SK-N-SH (cell line): ENCODE data around the gene NADSYN1. TPM values are rescaled to one million over a fixed set of nuclear protein-coding genes. Genes with fewer than 3 reads are reported as not detected.

Source experiments
- CTCF ChIA-PET: fragments of 300-600, 350-600 bp; formaldehyde crosslinking; extraction: SDS; loops from one replicate; lab custom pipeline; 2021; lab: Yijun Ruan, JAX
- POLR2A ChIA-PET: fragments of 350-600 bp; sonication (Branson Sonifier 250); formaldehyde crosslinking; extraction: SDS; loops from one replicate; lab custom pipeline; 2020; ENCODE audit warnings: antibody characterized with exemption, inconsistent platforms; lab: Yijun Ruan, JAX
- DNase-seq: peaks from one replicate; pipeline ENCODE4 v3.0.0; 2012
- H2AFZ ChIP-seq: fragments of 200-600 bp; sonication (generic); 2 replicates; pipeline ENCODE4 v1.8.1; 2016; ENCODE audit warnings: antibody characterized with exemption, mild to moderate bottlenecking, low read depth
- H3F3A ChIP-seq: fragments of 200-600 bp; sonication (generic); replicated peaks from 2 replicates; pipeline ENCODE3; 2016; ENCODE audit warnings: antibody characterized with exemption, mild to moderate bottlenecking; ENCODE audit not compliant: insufficient read depth
- H3K27ac ChIP-seq, 2 experiments: fragments of 200-500 bp in 1 of 2; fragments of 200-600 bp in 1 of 2; sonication (Bioruptor generic) in 1 of 2; sonication (generic), shearing (Covaris generic) in 1 of 2; 2 replicates each; pipeline versions ENCODE4 v1.5.1 to v1.6.1; 2014 to 2016; ENCODE audit warnings: low read depth in 2 of 2, inconsistent platforms in 1 of 2, low read length in 1 of 2, mild to moderate bottlenecking in 1 of 2, mixed read lengths in 1 of 2
- H3K27me3 ChIP-seq: fragments of 200-600 bp; sonication (generic), shearing (Covaris generic); 2 replicates; pipeline ENCODE4 v1.6.1; 2016; ENCODE audit warnings: mixed run types; ENCODE audit not compliant: insufficient read depth
- H3K36me3 ChIP-seq, 2 experiments: fragments of 200-500 bp in 1 of 2; fragments of 200-600 bp in 1 of 2; sonication (Bioruptor generic) in 1 of 2; sonication (generic) in 1 of 2; replicated peaks in 1 of 2; 2 replicates each; pipeline versions ENCODE3 to v1.5.1; 2014 to 2016; ENCODE audit warnings: low read length in 1 of 2, mild to moderate bottlenecking in 1 of 2; ENCODE audit not compliant: insufficient read depth in 2 of 2, control insufficient read depth in 1 of 2
- H3K4me1 ChIP-seq, 2 experiments: fragments of 200-500 bp in 1 of 2; fragments of 200-600 bp in 1 of 2; sonication (Bioruptor generic) in 1 of 2; sonication (generic), shearing (Covaris generic) in 1 of 2; 2 replicates each; pipeline versions ENCODE4 v1.5.1 to v1.6.1; 2014 to 2016; ENCODE audit warnings: low read depth in 1 of 2, low read length in 1 of 2, mixed run types in 1 of 2; ENCODE audit not compliant: insufficient read depth in 2 of 2, control insufficient read depth in 1 of 2
- H3K4me2 ChIP-seq: fragments of 200-600 bp; sonication (generic), shearing (Covaris generic); 2 replicates; pipeline ENCODE4 v1.6.1; 2017; ENCODE audit warnings: mixed run types
- H3K4me3 ChIP-seq, 2 experiments: fragments of 200-500 bp in 1 of 2; fragments of 200-600 bp in 1 of 2; sonication (Bioruptor generic) in 1 of 2; sonication (generic), shearing (Covaris generic) in 1 of 2; 2 replicates each; pipeline versions ENCODE4 v1.5.1 to v1.8.1; 2014 to 2016; ENCODE audit warnings: low read depth in 2 of 2, inconsistent platforms in 1 of 2, low read length in 1 of 2, mild to moderate bottlenecking in 1 of 2, mixed read lengths in 1 of 2, moderate library complexity in 1 of 2
- H3K79me2 ChIP-seq: fragments of 200-600 bp; sonication (generic); 2 replicates; pipeline ENCODE4 v1.8.1; 2017; ENCODE audit warnings: mild to moderate bottlenecking; ENCODE audit not compliant: insufficient read depth
- H3K9ac ChIP-seq: fragments of 200-600 bp; sonication (generic); 2 replicates; pipeline ENCODE4 v1.6.1; 2017; ENCODE audit warnings: mixed run types
- H3K9me2 ChIP-seq: fragments of 200-600 bp; sonication (generic); 2 replicates; pipeline ENCODE4 v1.6.1; 2017; ENCODE audit warnings: mixed run types
- H3K9me3 ChIP-seq: fragments of 200-600 bp; sonication (generic); 2 replicates; pipeline ENCODE4 v1.6.1; 2017; ENCODE audit warnings: mixed run types, mild to moderate bottlenecking, moderate library complexity
- H4K20me1 ChIP-seq: fragments of 200-600 bp; sonication (generic); 2 replicates; pipeline ENCODE4 v1.6.1; 2017; ENCODE audit warnings: mild to moderate bottlenecking, mixed run types; ENCODE audit not compliant: insufficient read depth
- CHD2 ChIP-seq: fragments of 150-350 bp; IDR thresholded peaks from 2 replicates; pipeline ENCODE4 v1.6.1; 2018; ENCODE audit warnings: low read length; ENCODE audit not compliant: partially characterized antibody
- ELF1 ChIP-seq: IDR thresholded peaks from 2 replicates; pipeline ENCODE4 v1.4.0; 2012
- EZH2phosphoT487 ChIP-seq: fragments of 200-600 bp; sonication (generic); IDR thresholded peaks from 2 replicates; pipeline ENCODE4 v1.6.1; 2017; ENCODE audit warnings: low read depth, mixed run types, mild to moderate bottlenecking, antibody characterized with exemption, moderate library complexity, borderline replicate concordance
- FOXM1 ChIP-seq: IDR thresholded peaks from 2 replicates; pipeline ENCODE4 v1.4.0; 2012; ENCODE audit warnings: low read depth, mild to moderate bottlenecking
- GABPA ChIP-seq: IDR thresholded peaks from 2 replicates; pipeline ENCODE4 v1.4.0; 2012; ENCODE audit warnings: low read depth, mild to moderate bottlenecking
- GATA2 ChIP-seq: sonication (generic); formaldehyde crosslinking; IDR thresholded peaks from 2 replicates; pipeline ENCODE4 v1.5.0; 2020; ENCODE audit warnings: mild to moderate bottlenecking, missing genetic modification reagents
- JUND ChIP-seq: IDR thresholded peaks from 2 replicates; pipeline ENCODE4 v1.4.0; 2012
- MAX ChIP-seq: IDR thresholded peaks from 2 replicates; pipeline ENCODE4 v1.4.0; 2012; ENCODE audit warnings: low read depth
- MEF2A ChIP-seq: IDR thresholded peaks from 2 replicates; pipeline ENCODE4 v1.4.0; 2012; ENCODE audit warnings: low read depth, borderline replicate concordance
- NFIC ChIP-seq: IDR thresholded peaks from 2 replicates; pipeline ENCODE4 v1.4.0; 2012; ENCODE audit warnings: borderline replicate concordance
- PBX3 ChIP-seq: IDR thresholded peaks from 2 replicates; pipeline ENCODE4; 2012
- POLR2AphosphoS5 ChIP-seq: IDR thresholded peaks from 2 replicates; pipeline ENCODE4 v1.6.1; 2012; ENCODE audit warnings: low read depth, low read length
- RAD21 ChIP-seq: IDR thresholded peaks from 2 replicates; pipeline ENCODE4 v1.6.1; 2012; ENCODE audit warnings: mild to moderate bottlenecking, low read length
- RCOR1 ChIP-seq: fragments of 150-350 bp; IDR thresholded peaks from 2 replicates; pipeline ENCODE4 v1.6.1; 2017; ENCODE audit warnings: antibody characterized with exemption, low read length
- RFX5 ChIP-seq: IDR thresholded peaks from 2 replicates; pipeline ENCODE4 v1.6.1; 2012; ENCODE audit warnings: mild to moderate bottlenecking, improper control_type of control experiment, low read length
- SMC3 ChIP-seq: IDR thresholded peaks from 2 replicates; pipeline ENCODE4 v1.6.1; 2012; ENCODE audit warnings: low read depth, low read length, improper control_type of control experiment
- TAF1 ChIP-seq: IDR thresholded peaks from 2 replicates; pipeline ENCODE4 v1.6.1; 2012; ENCODE audit warnings: low read depth, mild to moderate bottlenecking, low read length, moderate library complexity, borderline replicate concordance
- TEAD4 ChIP-seq: IDR thresholded peaks from 2 replicates; pipeline ENCODE4 v1.4.0; 2012; ENCODE audit warnings: mild to moderate bottlenecking, borderline replicate concordance; ENCODE audit not compliant: insufficient read depth
- USF2 ChIP-seq: fragments of 150-350 bp; IDR thresholded peaks from 2 replicates; pipeline ENCODE4 v1.6.1; 2017; ENCODE audit warnings: antibody characterized with exemption, low read length, low read depth, borderline replicate concordance
- YY1 ChIP-seq: IDR thresholded peaks from 2 replicates; pipeline ENCODE4 v1.4.0; 2012; ENCODE audit warnings: low read depth, mild to moderate bottlenecking
- WGBS: methylation state at CpG from one replicate; pipeline ENCODE4 v1.1.6; 2017; ENCODE audit warnings: low lambda C conversion rate; 5-methylcytosine and 5-hydroxymethylcytosine counted together
- polyA plus RNA-seq, 3 experiments: library from polyadenylated mRNA; depleted of rRNA; stranded (reverse); fragments of >200 nt; gene quantifications; 2 replicates each; pipeline ENCODE4 v1.2.3, GENCODE V29; 2012

The NADSYN1 gene
- polyA plus RNA-seq, 1 of the 3 experiments (the other 2 are of a cell fraction) = 62.5 TPM

- ChIA-PET CTCF (interaction anchor here (1.7 kb wide), 1 partner anchor 61 kb away, joined by 5 read pairs; no protein-coding TSS in a partner anchor), POLR2A (no interaction called here)
- Histone ChIP-seq H3F3A (no peaks in the 10 kb centered on the region), H3K4me3 (no peak overlapping the region), H3K27ac (no peak overlapping the region), H4K20me1 (no peaks in the 10 kb centered on the region), H2AFZ (no peak overlapping the region), H3K4me2 (no peak overlapping the region), H3K9me2 (no peaks in the 10 kb centered on the region), H3K79me2 (no peaks in the 10 kb centered on the region), H3K36me3 (no peaks in the 10 kb centered on the region), H3K27me3 (no peaks in the 10 kb centered on the region), H3K9ac (no peak overlapping the region), H3K9me3 (no peaks in the 10 kb centered on the region), H3K4me1 (no peaks in the 10 kb centered on the region)
- DNase-seq = no peak
- 73% methylated on average over 23 of the region's 55 CpGs for WGBS
- TF ChIP-seq GATA2 = no peak
- no peak for TF ChIP-seq CHD2
- TF ChIP-seq GABPA = no peak
- TF ChIP-seq NFIC = no peak
- no peak for TF ChIP-seq RAD21
- no peak for TF ChIP-seq POLR2AphosphoS5
- no peak for TF ChIP-seq USF2
- no peak for TF ChIP-seq JUND
- no peak for TF ChIP-seq TAF1
- no peak for TF ChIP-seq TEAD4
- no peak for TF ChIP-seq MAX
- no peak for TF ChIP-seq FOXM1
- no peak for TF ChIP-seq SMC3
These were observed 65.8 kb downstream of the NADSYN1 start for GRCh38 chr11:71518506-71519471.

- Histone ChIP-seq H3K9me3 (no peaks in the 10 kb centered on the region), H3K4me1 (no peaks in the 10 kb centered on the region), H3F3A (no peaks in the 10 kb centered on the region), H3K9ac (no peak overlapping the region), H3K79me2 (no peaks in the 10 kb centered on the region), H3K4me3 (no peak overlapping the region), H4K20me1 (no peaks in the 10 kb centered on the region), H3K27ac (no peak overlapping the region), H3K36me3 (no peaks in the 10 kb centered on the region), H3K4me2 (no peak overlapping the region), H3K27me3 (no peaks in the 10 kb centered on the region), H2AFZ (no peak overlapping the region), H3K9me2 (no peaks in the 10 kb centered on the region)
- CTCF ChIA-PET = interaction anchor here (0.6 to 1.7 kb wide), 2 partner anchors 15 to 60 kb away, joined by 3 to 5 read pairs; no protein-coding TSS in a partner anchor
- no peak for TF ChIP-seq EZH2phosphoT487
- TF ChIP-seq YY1 = no peak
- no peak for TF ChIP-seq NFIC
- no peak for TF ChIP-seq FOXM1
- no peak for TF ChIP-seq USF2
- TF ChIP-seq MAX = no peak
- no peak for TF ChIP-seq SMC3
- TF ChIP-seq RAD21 = no peak
- no peak for TF ChIP-seq ELF1
- TF ChIP-seq RFX5 = no peak
- no peak for TF ChIP-seq RCOR1
- TF ChIP-seq PBX3 = no peak
- TF ChIP-seq GATA2 = no peak
- no peak for TF ChIP-seq MEF2A
- TF ChIP-seq TEAD4 = no peak
- 68% methylated on average over 10 of the region's 10 CpGs for WGBS
- DNase-seq = no peak
- POLR2A ChIA-PET = interaction anchor here (0.7 kb wide), 1 partner anchor 748 kb away, joined by 3 read pairs; no protein-coding TSS in a partner anchor
These were observed 66.5 kb downstream of the NADSYN1 start for GRCh38 chr11:71519546-71519945.
